Neural cell (in vitro differentiated cells): Measurements from ENCODE around the gene ERBB3.

Source experiments
- EP300 ChIP-seq: fragments of 450-650 bp; conservative IDR thresholded peaks from 2 replicates; pipeline ENCODE4 v1.6.1; 2014; ENCODE audit warnings: antibody characterized with exemption, mild to moderate bottlenecking, moderate library complexity; ENCODE audit not compliant: poor library complexity, severe bottlenecking
- EZH2 ChIP-seq: fragments of 200-600, 300-800 bp; shearing (Covaris generic), sonication (generic); IDR thresholded peaks from 2 replicates; pipeline ENCODE4 v1.6.1; 2014; ENCODE audit warnings: antibody characterized with exemption, low read length, borderline replicate concordance, mild to moderate bottlenecking; ENCODE audit not compliant: insufficient read depth, poor library complexity, severe bottlenecking
- MXI1 ChIP-seq: fragments of 450-650 bp; conservative IDR thresholded peaks from 2 replicates; pipeline ENCODE4 v1.6.1; 2014; ENCODE audit warnings: antibody characterized with exemption, mild to moderate bottlenecking; ENCODE audit not compliant: poor library complexity, severe bottlenecking
- POLR2AphosphoS5 ChIP-seq: IDR thresholded peaks from 2 replicates; pipeline ENCODE4 v1.6.1; 2012
- RAD21 ChIP-seq: fragments of 450-650 bp; conservative IDR thresholded peaks from 2 replicates; pipeline ENCODE4 v1.6.1; 2014; ENCODE audit warnings: antibody characterized with exemption, mild to moderate bottlenecking, moderate library complexity
- SMC3 ChIP-seq: fragments of 450-650 bp; conservative IDR thresholded peaks from 2 replicates; pipeline ENCODE4 v1.6.1; 2014; ENCODE audit warnings: antibody characterized with exemption, mild to moderate bottlenecking, moderate library complexity; ENCODE audit not compliant: poor library complexity
- TAF1 ChIP-seq: IDR thresholded peaks from 2 replicates; pipeline ENCODE4 v1.6.1; 2012; ENCODE audit warnings: low read depth
- TF ChIP-seq, protein P1 (sequence below): fragments of 450-650 bp; IDR thresholded peaks from 2 replicates; pipeline ENCODE4 v1.5.1; 2014; ENCODE audit warnings: antibody characterized with exemption, mild to moderate bottlenecking, moderate library complexity; ENCODE audit not compliant: poor library complexity, severe bottlenecking
- TF ChIP-seq, protein P2 (sequence below): IDR thresholded peaks from 2 replicates; pipeline ENCODE4 v1.6.1; 2012; ENCODE audit warnings: borderline replicate concordance

DNA sequence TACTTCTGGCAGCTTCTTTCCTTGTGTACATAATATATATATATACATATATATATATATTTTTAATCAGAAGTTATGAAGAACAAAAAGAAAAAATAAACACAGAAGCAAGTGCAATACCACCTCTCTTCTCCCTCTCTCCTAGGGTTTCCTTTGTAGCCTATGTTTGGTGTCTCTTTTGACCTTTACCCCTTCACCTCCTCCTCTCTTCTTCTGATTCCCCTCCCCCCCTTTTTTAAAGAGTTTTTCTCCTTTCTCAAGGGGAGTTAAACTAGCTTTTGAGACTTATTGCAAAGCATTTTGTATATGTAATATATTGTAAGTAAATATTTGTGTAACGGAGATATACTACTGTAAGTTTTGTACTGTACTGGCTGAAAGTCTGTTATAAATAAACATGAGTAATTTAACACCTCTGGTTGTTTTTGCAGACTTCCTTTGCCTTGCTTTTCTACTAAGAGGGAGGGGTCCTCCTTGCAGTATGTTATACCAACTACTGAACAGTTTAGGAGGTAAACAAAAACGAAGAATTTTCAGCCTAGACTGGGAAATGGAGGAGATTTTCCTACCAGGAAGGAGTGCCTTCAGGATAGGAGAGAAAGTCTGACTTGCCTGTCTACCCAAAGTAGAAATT is 41.8 kb upstream of the ERBB3 start:
- TF ChIP-seq, protein P1, sequence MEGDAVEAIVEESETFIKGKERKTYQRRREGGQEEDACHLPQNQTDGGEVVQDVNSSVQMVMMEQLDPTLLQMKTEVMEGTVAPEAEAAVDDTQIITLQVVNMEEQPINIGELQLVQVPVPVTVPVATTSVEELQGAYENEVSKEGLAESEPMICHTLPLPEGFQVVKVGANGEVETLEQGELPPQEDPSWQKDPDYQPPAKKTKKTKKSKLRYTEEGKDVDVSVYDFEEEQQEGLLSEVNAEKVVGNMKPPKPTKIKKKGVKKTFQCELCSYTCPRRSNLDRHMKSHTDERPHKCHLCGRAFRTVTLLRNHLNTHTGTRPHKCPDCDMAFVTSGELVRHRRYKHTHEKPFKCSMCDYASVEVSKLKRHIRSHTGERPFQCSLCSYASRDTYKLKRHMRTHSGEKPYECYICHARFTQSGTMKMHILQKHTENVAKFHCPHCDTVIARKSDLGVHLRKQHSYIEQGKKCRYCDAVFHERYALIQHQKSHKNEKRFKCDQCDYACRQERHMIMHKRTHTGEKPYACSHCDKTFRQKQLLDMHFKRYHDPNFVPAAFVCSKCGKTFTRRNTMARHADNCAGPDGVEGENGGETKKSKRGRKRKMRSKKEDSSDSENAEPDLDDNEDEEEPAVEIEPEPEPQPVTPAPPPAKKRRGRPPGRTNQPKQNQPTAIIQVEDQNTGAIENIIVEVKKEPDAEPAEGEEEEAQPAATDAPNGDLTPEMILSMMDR = no peak
- no peak for TF ChIP-seq SMC3
- TF ChIP-seq EP300 = no peak
- TF ChIP-seq TAF1 = no peak
- TF ChIP-seq, protein P2, sequence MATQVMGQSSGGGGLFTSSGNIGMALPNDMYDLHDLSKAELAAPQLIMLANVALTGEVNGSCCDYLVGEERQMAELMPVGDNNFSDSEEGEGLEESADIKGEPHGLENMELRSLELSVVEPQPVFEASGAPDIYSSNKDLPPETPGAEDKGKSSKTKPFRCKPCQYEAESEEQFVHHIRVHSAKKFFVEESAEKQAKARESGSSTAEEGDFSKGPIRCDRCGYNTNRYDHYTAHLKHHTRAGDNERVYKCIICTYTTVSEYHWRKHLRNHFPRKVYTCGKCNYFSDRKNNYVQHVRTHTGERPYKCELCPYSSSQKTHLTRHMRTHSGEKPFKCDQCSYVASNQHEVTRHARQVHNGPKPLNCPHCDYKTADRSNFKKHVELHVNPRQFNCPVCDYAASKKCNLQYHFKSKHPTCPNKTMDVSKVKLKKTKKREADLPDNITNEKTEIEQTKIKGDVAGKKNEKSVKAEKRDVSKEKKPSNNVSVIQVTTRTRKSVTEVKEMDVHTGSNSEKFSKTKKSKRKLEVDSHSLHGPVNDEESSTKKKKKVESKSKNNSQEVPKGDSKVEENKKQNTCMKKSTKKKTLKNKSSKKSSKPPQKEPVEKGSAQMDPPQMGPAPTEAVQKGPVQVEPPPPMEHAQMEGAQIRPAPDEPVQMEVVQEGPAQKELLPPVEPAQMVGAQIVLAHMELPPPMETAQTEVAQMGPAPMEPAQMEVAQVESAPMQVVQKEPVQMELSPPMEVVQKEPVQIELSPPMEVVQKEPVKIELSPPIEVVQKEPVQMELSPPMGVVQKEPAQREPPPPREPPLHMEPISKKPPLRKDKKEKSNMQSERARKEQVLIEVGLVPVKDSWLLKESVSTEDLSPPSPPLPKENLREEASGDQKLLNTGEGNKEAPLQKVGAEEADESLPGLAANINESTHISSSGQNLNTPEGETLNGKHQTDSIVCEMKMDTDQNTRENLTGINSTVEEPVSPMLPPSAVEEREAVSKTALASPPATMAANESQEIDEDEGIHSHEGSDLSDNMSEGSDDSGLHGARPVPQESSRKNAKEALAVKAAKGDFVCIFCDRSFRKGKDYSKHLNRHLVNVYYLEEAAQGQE = no peak
- TF ChIP-seq MXI1 = no peak
- TF ChIP-seq POLR2AphosphoS5 = no peak
- TF ChIP-seq RAD21 = no peak
- TF ChIP-seq EZH2 = no peak
